ENCODE results near the gene LTBP1.

The LTBP1 gene

DNA sequence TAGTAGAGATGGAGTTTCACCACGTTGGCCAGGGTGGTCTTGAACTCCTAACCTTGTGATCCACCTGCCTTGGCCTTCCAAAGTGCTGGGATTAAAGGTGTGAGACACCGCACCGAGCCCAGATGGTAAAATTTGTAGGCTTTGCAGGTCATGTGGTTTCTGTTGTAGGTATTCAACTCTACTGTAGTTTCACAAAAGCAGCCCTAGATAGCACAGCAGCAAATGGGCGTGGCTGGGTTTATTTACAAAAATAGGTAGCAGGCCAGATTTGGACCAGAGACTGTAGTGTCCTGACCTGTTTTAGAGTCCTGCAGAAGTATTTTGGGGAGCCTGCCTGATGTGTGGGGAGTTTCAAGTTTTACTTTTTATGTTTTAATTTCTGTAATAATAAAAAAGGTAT is 445.6 kb downstream of the LTBP1 start:
- DNase-seq = no peak
- Histone ChIP-seq H3K9ac (ENCODE audit: low read length) (no peak overlapping the region), H3K18ac (ENCODE audit: low read length) (no peak overlapping the region), H3K4ac (ENCODE audit: low read depth, low read length) (no peak overlapping the region), H4K8ac (ENCODE audit: low read depth, low read length) (no peak overlapping the region), H3K79me2 (ENCODE audit: control insufficient read depth, insufficient read depth, low read length) (no peaks in the 10 kb centered on the region), H3K4me1 (ENCODE audit: control insufficient read depth, low read depth, low read length) (no peaks in the 10 kb centered on the region), H2BK5ac (ENCODE audit: low read length) (no peak overlapping the region), H3K4me2 (ENCODE audit: low read length) (no peak overlapping the region), H3K27me3 (ENCODE audit: insufficient read depth, low read length, poor library complexity) (no peaks in the 10 kb centered on the region), H2AK5ac (ENCODE audit: low read length) (no peak overlapping the region), H3K56ac (ENCODE audit: low read length) (no peak overlapping the region), H3K27ac (ENCODE audit: low read depth, low read length) (no peak overlapping the region), H3K36me3 (ENCODE audit: control insufficient read depth, insufficient read depth, low read length) (no peaks in the 10 kb centered on the region), H3K23ac (ENCODE audit: low read length) (no peak overlapping the region), H3K79me1 (ENCODE audit: low read length) (no peaks in the 10 kb centered on the region), H2BK15ac (replicated peaks; ENCODE audit: low read depth) (no peak overlapping the region), H2BK120ac (ENCODE audit: low read depth, low read length) (no peak overlapping the region), H3K4me3 (ENCODE audit: low read length) (no peak overlapping the region), H4K5ac (ENCODE audit: low read length) (no peak overlapping the region)
- WGBS (ENCODE audit: extremely low coverage, insufficient coverage, low lambda C conversion rate) = no CpG with 5 or more reads among the region's 4 CpGs

DNA sequence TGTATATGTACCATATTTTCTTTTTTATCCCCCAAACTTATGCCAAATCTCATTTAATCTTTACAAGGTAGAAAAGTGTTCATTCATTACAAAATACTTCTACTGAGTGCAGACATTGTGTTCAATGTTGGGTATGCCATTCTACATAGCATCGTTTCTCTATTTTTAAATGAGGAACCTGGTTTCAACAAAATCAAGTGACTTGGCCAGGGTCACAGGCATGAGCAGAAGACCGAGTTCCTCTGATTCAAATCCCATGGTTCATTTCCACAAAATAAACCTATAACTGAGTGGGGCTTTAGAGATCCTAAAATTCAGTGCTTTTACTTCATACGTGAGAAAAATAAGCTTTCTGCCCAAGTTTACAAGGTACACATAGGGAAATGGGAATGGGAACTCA is 448.3 kb downstream of the LTBP1 start:
- Histone ChIP-seq H3K18ac (ENCODE audit: low read length) (no peak overlapping the region), H4K5ac (ENCODE audit: low read length) (no peak overlapping the region), H4K8ac (ENCODE audit: low read depth, low read length) (no peak overlapping the region), H3K79me1 (ENCODE audit: low read length) (no peaks in the 10 kb centered on the region), H3K27me3 (ENCODE audit: insufficient read depth, low read length, poor library complexity) (no peaks in the 10 kb centered on the region), H3K9ac (ENCODE audit: low read length) (no peak overlapping the region), H3K23ac (ENCODE audit: low read length) (no peak overlapping the region), H2AK5ac (ENCODE audit: low read length) (no peak overlapping the region), H2BK5ac (ENCODE audit: low read length) (no peak overlapping the region), H3K36me3 (ENCODE audit: control insufficient read depth, insufficient read depth, low read length) (no peaks in the 10 kb centered on the region), H2BK15ac (replicated peaks; ENCODE audit: low read depth) (no peak overlapping the region), H3K27ac (ENCODE audit: low read depth, low read length) (no peak overlapping the region), H3K4me1 (ENCODE audit: control insufficient read depth, low read depth, low read length) (no peaks in the 10 kb centered on the region), H3K4me3 (ENCODE audit: low read length) (no peak overlapping the region), H2BK120ac (ENCODE audit: low read depth, low read length) (no peak overlapping the region), H3K4me2 (ENCODE audit: low read length) (no peak overlapping the region), H3K4ac (ENCODE audit: low read depth, low read length) (no peak overlapping the region), H3K79me2 (ENCODE audit: control insufficient read depth, insufficient read depth, low read length) (no peaks in the 10 kb centered on the region), H3K56ac (ENCODE audit: low read length) (no peak overlapping the region)
- no CpG with 5 or more reads among the region's 3 CpGs for WGBS (ENCODE audit: extremely low coverage, insufficient coverage, low lambda C conversion rate)
- no peak for DNase-seq

DNA sequence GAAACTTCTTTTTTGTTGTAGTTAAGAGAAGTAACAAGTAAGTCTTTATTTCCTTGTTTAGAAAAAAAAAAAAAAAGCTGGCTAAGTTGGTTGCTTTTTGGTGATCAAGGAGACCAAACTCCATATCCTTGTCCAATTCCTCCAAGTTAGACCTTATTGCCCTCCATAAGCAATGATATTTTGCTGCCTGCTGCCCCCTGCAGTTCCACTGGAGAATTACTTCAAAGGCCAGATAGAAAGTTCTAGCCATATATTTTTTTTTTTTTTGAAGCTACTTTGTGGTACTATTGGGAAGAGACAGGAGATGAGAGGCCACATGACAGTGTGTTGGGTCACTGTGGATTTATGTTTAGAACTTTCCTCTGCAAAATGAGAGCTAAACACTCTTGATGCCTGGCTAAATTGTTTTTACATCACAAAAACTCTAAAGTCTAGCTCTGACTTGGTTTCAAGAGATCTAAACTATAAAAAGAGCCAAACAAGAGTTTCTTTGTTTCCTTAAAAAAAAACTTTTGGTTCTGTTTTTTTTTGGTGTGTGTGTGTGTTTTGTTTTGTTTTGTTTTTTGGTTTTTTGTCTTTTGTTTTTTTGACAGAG is 449.0 kb downstream of the LTBP1 start:
- Histone ChIP-seq H2AK5ac (ENCODE audit: low read length) (no peak overlapping the region), H4K5ac (ENCODE audit: low read length) (no peak overlapping the region), H3K9ac (ENCODE audit: low read length) (no peak overlapping the region), H3K27me3 (ENCODE audit: insufficient read depth, low read length, poor library complexity) (no peaks in the 10 kb centered on the region), H3K4me1 (ENCODE audit: control insufficient read depth, low read depth, low read length) (no peaks in the 10 kb centered on the region), H3K27ac (ENCODE audit: low read depth, low read length) (no peak overlapping the region), H3K4ac (ENCODE audit: low read depth, low read length) (no peak overlapping the region), H3K36me3 (ENCODE audit: control insufficient read depth, insufficient read depth, low read length) (no peaks in the 10 kb centered on the region), H3K79me2 (ENCODE audit: control insufficient read depth, insufficient read depth, low read length) (no peaks in the 10 kb centered on the region), H2BK15ac (replicated peaks; ENCODE audit: low read depth) (no peak overlapping the region), H3K18ac (ENCODE audit: low read length) (no peak overlapping the region), H4K8ac (ENCODE audit: low read depth, low read length) (no peak overlapping the region), H3K23ac (ENCODE audit: low read length) (no peak overlapping the region), H3K56ac (ENCODE audit: low read length) (no peak overlapping the region), H2BK5ac (ENCODE audit: low read length) (no peak overlapping the region), H2BK120ac (ENCODE audit: low read depth, low read length) (no peak overlapping the region), H3K4me3 (ENCODE audit: low read length) (no peak overlapping the region), H3K4me2 (ENCODE audit: low read length) (no peak overlapping the region), H3K79me1 (ENCODE audit: low read length) (no peaks in the 10 kb centered on the region)
- peak; percentile 58 for DNase-seq

DNA sequence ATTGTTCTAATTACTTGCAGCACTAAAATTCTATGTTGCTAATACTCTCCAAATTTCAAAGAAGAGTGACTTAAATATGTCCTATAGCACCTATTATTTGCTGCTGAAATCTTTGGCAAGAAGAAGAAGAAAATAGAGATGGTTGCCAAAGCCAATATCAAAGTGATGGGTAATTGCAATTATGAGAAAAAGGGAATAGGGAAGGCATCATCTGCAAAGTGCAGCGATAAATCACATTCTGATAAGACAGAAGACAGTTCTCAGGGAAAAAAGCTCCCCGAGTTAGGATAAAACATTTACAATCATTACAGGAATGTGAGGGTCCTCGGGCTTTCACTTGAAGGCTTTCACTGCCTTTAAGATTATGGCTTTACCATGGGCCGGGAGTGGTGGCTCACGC is 457.6 kb downstream of the LTBP1 start:
- Histone ChIP-seq H3K18ac (ENCODE audit: low read length) (no peak overlapping the region), H3K4me3 (ENCODE audit: low read length) (no peak overlapping the region), H3K23ac (ENCODE audit: low read length) (no peak overlapping the region), H3K27me3 (ENCODE audit: insufficient read depth, low read length, poor library complexity) (no peaks in the 10 kb centered on the region), H2BK15ac (replicated peaks; ENCODE audit: low read depth) (no peak overlapping the region), H3K79me1 (ENCODE audit: low read length) (no peaks in the 10 kb centered on the region), H3K4me1 (ENCODE audit: control insufficient read depth, low read depth, low read length) (no peaks in the 10 kb centered on the region), H3K4ac (ENCODE audit: low read depth, low read length) (no peak overlapping the region), H3K56ac (ENCODE audit: low read length) (no peak overlapping the region), H2BK120ac (ENCODE audit: low read depth, low read length) (no peak overlapping the region), H2AK5ac (ENCODE audit: low read length) (no peak overlapping the region), H2BK5ac (ENCODE audit: low read length) (no peak overlapping the region), H3K27ac (ENCODE audit: low read depth, low read length) (no peak overlapping the region), H3K9ac (ENCODE audit: low read length) (no peak overlapping the region), H3K36me3 (ENCODE audit: control insufficient read depth, insufficient read depth, low read length) (no peaks in the 10 kb centered on the region), H4K8ac (ENCODE audit: low read depth, low read length) (no peak overlapping the region), H3K79me2 (ENCODE audit: control insufficient read depth, insufficient read depth, low read length) (no peaks in the 10 kb centered on the region), H4K5ac (ENCODE audit: low read length) (no peak overlapping the region), H3K4me2 (ENCODE audit: low read length) (no peak overlapping the region)
- no CpG with 5 or more reads among the region's 5 CpGs for WGBS (ENCODE audit: extremely low coverage, insufficient coverage, low lambda C conversion rate)
- no peak for DNase-seq

- Histone ChIP-seq H3K56ac (ENCODE audit: low read length) (no peak overlapping the region), H3K27me3 (ENCODE audit: insufficient read depth, low read length, poor library complexity) (no peaks in the 10 kb centered on the region), H4K8ac (ENCODE audit: low read depth, low read length) (no peak overlapping the region), H3K9ac (ENCODE audit: low read length) (no peak overlapping the region), H3K27ac (ENCODE audit: low read depth, low read length) (no peak overlapping the region), H3K23ac (ENCODE audit: low read length) (no peak overlapping the region), H3K18ac (ENCODE audit: low read length) (no peak overlapping the region), H2BK120ac (ENCODE audit: low read depth, low read length) (no peak overlapping the region), H3K79me1 (ENCODE audit: low read length) (no peaks in the 10 kb centered on the region), H3K4me2 (ENCODE audit: low read length) (no peak overlapping the region), H4K5ac (ENCODE audit: low read length) (no peak overlapping the region), H3K4ac (ENCODE audit: low read depth, low read length) (no peak overlapping the region), H3K79me2 (ENCODE audit: control insufficient read depth, insufficient read depth, low read length) (no peaks in the 10 kb centered on the region), H2BK15ac (replicated peaks; ENCODE audit: low read depth) (no peak overlapping the region), H3K4me1 (ENCODE audit: control insufficient read depth, low read depth, low read length) (no peaks in the 10 kb centered on the region), H2AK5ac (ENCODE audit: low read length) (no peak overlapping the region), H3K36me3 (ENCODE audit: control insufficient read depth, insufficient read depth, low read length) (no peaks in the 10 kb centered on the region), H3K4me3 (ENCODE audit: low read length) (no peak overlapping the region), H2BK5ac (ENCODE audit: low read length) (no peak overlapping the region)
- no CpG with 5 or more reads among the region's 2 CpGs for WGBS (ENCODE audit: extremely low coverage, insufficient coverage, low lambda C conversion rate)
- no peak for DNase-seq
These were observed 459.9 kb downstream of the LTBP1 start for GRCh38 chr2:33406622-33407021.

DNA sequence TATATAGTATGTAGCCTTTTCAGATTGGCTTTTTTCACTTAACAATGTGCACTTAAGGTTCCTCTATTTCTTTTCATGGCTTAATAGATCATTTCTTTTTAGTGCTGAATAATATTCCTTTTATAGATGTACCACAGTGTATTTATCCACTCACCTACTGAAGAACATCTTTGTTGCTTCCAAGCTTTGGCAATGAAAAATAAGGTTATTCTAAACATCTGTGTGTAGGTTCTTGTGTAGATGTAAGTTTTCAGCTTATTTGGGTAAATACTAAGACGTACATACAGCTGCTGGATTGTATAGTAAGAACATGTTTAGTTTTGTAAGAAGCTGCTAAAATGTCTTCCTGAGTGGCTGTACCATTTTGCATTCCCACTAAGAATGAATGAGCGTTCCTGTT is 461.4 kb downstream of the LTBP1 start:
- no peak overlapping the region for H4K8ac ChIP-seq (ENCODE audit: low read depth, low read length)
- H3K27ac ChIP-seq (ENCODE audit: low read depth, low read length) = no peak overlapping the region
- H2BK120ac ChIP-seq (ENCODE audit: low read depth, low read length) = no peak overlapping the region
- no peak overlapping the region for H2AK5ac ChIP-seq (ENCODE audit: low read length)
- H2BK5ac ChIP-seq (ENCODE audit: low read length) = no peak overlapping the region
- H2BK15ac ChIP-seq (replicated peaks; ENCODE audit: low read depth) = no peak overlapping the region
- no peak for DNase-seq
- no peak overlapping the region for H3K4me2 ChIP-seq (ENCODE audit: low read length)
- H3K4me3 ChIP-seq (ENCODE audit: low read length) = no peak overlapping the region
- H4K5ac ChIP-seq (ENCODE audit: low read length) = no peak overlapping the region
- no peak overlapping the region for H3K4ac ChIP-seq (ENCODE audit: low read depth, low read length)
- no peak overlapping the region for H3K9ac ChIP-seq (ENCODE audit: low read length)
- H3K23ac ChIP-seq (ENCODE audit: low read length) = no peak overlapping the region
- no peaks in the 10 kb centered on the region for H3K27me3 ChIP-seq (ENCODE audit: insufficient read depth, low read length, poor library complexity)
- no peaks in the 10 kb centered on the region for H3K4me1 ChIP-seq (ENCODE audit: control insufficient read depth, low read depth, low read length)
- no peaks in the 10 kb centered on the region for H3K79me1 ChIP-seq (ENCODE audit: low read length)
- H3K79me2 ChIP-seq (ENCODE audit: control insufficient read depth, insufficient read depth, low read length) = no peaks in the 10 kb centered on the region
- H3K18ac ChIP-seq (ENCODE audit: low read length) = no peak overlapping the region
- no peaks in the 10 kb centered on the region for H3K36me3 ChIP-seq (ENCODE audit: control insufficient read depth, insufficient read depth, low read length)
- no peak overlapping the region for H3K56ac ChIP-seq (ENCODE audit: low read length)
- WGBS (ENCODE audit: extremely low coverage, insufficient coverage, low lambda C conversion rate) = no CpG with 5 or more reads among the region's 2 CpGs

All from mesendoderm (in vitro differentiated cells).